ENCODE results near the gene SSC4D. TPM values are rescaled to one million over a fixed set of nuclear protein-coding genes. Genes with fewer than 3 reads are reported as not detected.
"Not testable (repeated sequence)": the region's sequence is repeated elsewhere in the genome, so short reads cannot be mapped to it uniquely, and the experiment has no call there.

SSC4D gene
- total and polyA plus RNA-seq, 9 of the 15 experiments (the other 6 are each of a cell fraction or from before 2014, with no cell fraction given) = 0.06 to 1.1 (median 0.85) TPM; not detected in 1

GRCh38 chr7:76457017-76457416 is 47.5 kb upstream of the SSC4D start:
- POLR2A ChIA-PET; FAIRE-seq; H3K36me3 ChIP-seq (ENCODE audit: control insufficient read depth, insufficient read depth, low read length); CTCF ChIA-PET (ENCODE audit: low intra/inter-chr PET ratio); DNase-seq (ENCODE audit: extremely low read depth in 1 of 4, low spot score in 3 of 4); H3K9me3 ChIP-seq (replicated peaks; ENCODE audit: control insufficient read depth, insufficient read depth, low read depth, low read length); BruUV-seq (replicated peaks); H3K9ac ChIP-seq (ENCODE audit: insufficient read depth in 1 of 2, low read depth in 2 of 2, low read length in 2 of 2); H3K27ac ChIP-seq (ENCODE audit: extremely low read depth, low read depth, low read length); H3K27me3 ChIP-seq (ENCODE audit: control insufficient read depth in 2 of 2, insufficient read depth in 2 of 2, low read length in 2 of 2); intact Hi-C loops (cut with micrococcal nuclease); H3K4me3 ChIP-seq; H2AFZ ChIP-seq (ENCODE audit: low read depth, low read length); H3K4me2 ChIP-seq (ENCODE audit: insufficient read depth, low read length); H3K9me1 ChIP-seq (ENCODE audit: control insufficient read depth, insufficient read depth, low read length); H3K79me2 ChIP-seq (ENCODE audit: control insufficient read depth, insufficient read depth, low read length); H4K20me1 ChIP-seq (replicated peaks; ENCODE audit: control insufficient read depth, insufficient read depth, low read length); ATAC-seq; H3K4me1 ChIP-seq (replicated peaks in 1 of 2; ENCODE audit: control insufficient read depth in 2 of 2, insufficient read depth in 2 of 2, low read length in 2 of 2): not testable (repeated sequence)
- in situ Hi-C loops (cut with MboI) = loop anchor here (5.0 kb wide), 1 partner anchor 495 kb away; no protein-coding TSS in a partner anchor
- WGBS (ENCODE audit: insufficient coverage, low coverage, missing lambda C conversion rate) = no CpG with 5 or more reads among the region's 4 CpGs

GRCh38 chr7:76445577-76446008 is 36.1 kb upstream of the SSC4D start:
- POLR2A ChIA-PET; H3K4me3 ChIP-seq; H3K9me1 ChIP-seq (ENCODE audit: control insufficient read depth, insufficient read depth, low read length); H3K27me3 ChIP-seq (ENCODE audit: control insufficient read depth in 2 of 2, insufficient read depth in 2 of 2, low read length in 2 of 2); H3K9me3 ChIP-seq (replicated peaks; ENCODE audit: control insufficient read depth, insufficient read depth, low read depth, low read length); CTCF ChIA-PET (ENCODE audit: low intra/inter-chr PET ratio); H3K79me2 ChIP-seq (ENCODE audit: control insufficient read depth, insufficient read depth, low read length); H3K4me1 ChIP-seq (replicated peaks in 1 of 2; ENCODE audit: control insufficient read depth in 2 of 2, insufficient read depth in 2 of 2, low read length in 2 of 2); H4K20me1 ChIP-seq (replicated peaks; ENCODE audit: control insufficient read depth, insufficient read depth, low read length); H3K36me3 ChIP-seq (ENCODE audit: control insufficient read depth, insufficient read depth, low read length); in situ Hi-C loops (cut with MboI); intact Hi-C loops (cut with micrococcal nuclease); TF ChIP-seq JUND (IDR thresholded peaks at IDR 0.05; ENCODE audit: borderline replicate concordance, low read depth, low read length): not testable (repeated sequence)
- TF ChIP-seq JUND (tag; IDR thresholded peaks at IDR 0.05; ENCODE audit: borderline replicate concordance, low read depth, low read length) (peak; percentile 18; the same call in 1 of the 3 replicates), SPI1 (IDR thresholded peaks at IDR 0.05; ENCODE audit: borderline replicate concordance, low read depth, low read length) (peak; percentile 95), FOSL1 (tag; conservative IDR thresholded peaks at IDR 0.05) (0 out of 2 replicates have a peak, but pooled peaks have one; percentile 13), PHF8 (IDR thresholded peaks at IDR 0.05; ENCODE audit: borderline replicate concordance, low read length) (peak; percentile 27; the same call in 1 of the 2 replicates)
- BruUV-seq (replicated peaks) = TSS peak; percentile 97
- H3K4me2 ChIP-seq (ENCODE audit: insufficient read depth, low read length) = peak overlapping the region; percentile 64
- 5% methylated on average over 4 of the region's 5 CpGs for WGBS (ENCODE audit: insufficient coverage, low coverage, missing lambda C conversion rate)
- FAIRE-seq (peak; percentile 98), ATAC-seq (peak; percentile 88), DNase-seq (ENCODE audit: extremely low read depth in 1 of 4, low spot score in 3 of 4) (peak in 2 of 4 experiments; percentile 5 to 59)
- H2AFZ ChIP-seq (ENCODE audit: low read depth, low read length) = peak overlapping the region; percentile 94
- peak overlapping the region; percentile 76 for H3K27ac ChIP-seq (ENCODE audit: extremely low read depth, low read depth, low read length)
- H3K9ac ChIP-seq (ENCODE audit: insufficient read depth in 1 of 2, low read depth in 2 of 2, low read length in 2 of 2) = peak overlapping the region in 1 of 2 experiments; percentile 56; a peak in 1 of 4 replicates

- H3K9ac ChIP-seq (ENCODE audit: insufficient read depth in 1 of 2, low read depth in 2 of 2, low read length in 2 of 2); H3K79me2 ChIP-seq (ENCODE audit: control insufficient read depth, insufficient read depth, low read length); ATAC-seq; POLR2A ChIA-PET; H2AFZ ChIP-seq (ENCODE audit: low read depth, low read length); BruUV-seq (replicated peaks); in situ Hi-C loops (cut with MboI); H3K9me1 ChIP-seq (ENCODE audit: control insufficient read depth, insufficient read depth, low read length); H3K27me3 ChIP-seq (ENCODE audit: control insufficient read depth in 2 of 2, insufficient read depth in 2 of 2, low read length in 2 of 2); H3K4me2 ChIP-seq (ENCODE audit: insufficient read depth, low read length); H3K27ac ChIP-seq (ENCODE audit: extremely low read depth, low read depth, low read length); DNase-seq (ENCODE audit: extremely low read depth in 1 of 4, low spot score in 3 of 4); H4K20me1 ChIP-seq (replicated peaks; ENCODE audit: control insufficient read depth, insufficient read depth, low read length); CTCF ChIA-PET (ENCODE audit: low intra/inter-chr PET ratio); H3K36me3 ChIP-seq (ENCODE audit: control insufficient read depth, insufficient read depth, low read length); intact Hi-C loops (cut with micrococcal nuclease); H3K4me3 ChIP-seq; FAIRE-seq; H3K4me1 ChIP-seq (replicated peaks in 1 of 2; ENCODE audit: control insufficient read depth in 2 of 2, insufficient read depth in 2 of 2, low read length in 2 of 2); H3K9me3 ChIP-seq (replicated peaks; ENCODE audit: control insufficient read depth, insufficient read depth, low read depth, low read length): not testable (repeated sequence)
- WGBS (ENCODE audit: insufficient coverage, low coverage, missing lambda C conversion rate) = 91% methylated on average over 4 of the region's 12 CpGs
Observed at GRCh38 chr7:76443846-76444245, 34.3 kb upstream of the SSC4D start.

All from K562 (cell line).